ENCODE data around the gene CXADR. TPM values are rescaled to one million over a fixed set of nuclear protein-coding genes. Genes with fewer than 3 reads are reported as not detected.

The CXADR gene
- total and polyA plus RNA-seq, 9 of the 15 experiments (the other 6 are each of a cell fraction or from before 2014, with no cell fraction given) = 0.01 to 0.41 (median 0.14) TPM

DNA sequence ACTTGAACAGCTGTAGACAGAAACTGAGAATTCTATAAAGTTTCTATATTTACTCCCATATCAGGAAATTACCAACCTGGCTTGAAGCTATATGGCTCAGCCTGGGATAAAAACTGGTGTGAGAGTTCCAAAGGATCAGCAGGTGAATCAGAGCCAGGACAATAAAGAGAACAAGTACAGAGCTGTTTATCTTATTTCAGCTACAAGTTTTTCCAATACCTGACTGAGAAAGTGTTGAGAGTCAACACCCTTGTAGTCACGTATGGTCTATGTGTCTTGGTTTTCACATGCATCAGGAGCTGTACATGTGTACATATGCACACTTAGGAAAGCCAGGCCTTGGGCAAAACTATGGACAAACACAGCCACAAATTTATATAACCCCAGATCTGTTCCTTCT is 40.7 kb upstream of the CXADR start:
- no peaks in the 10 kb centered on the region; a peak in 1 of 5 replicates for H3K4me1 ChIP-seq (replicated peaks in 1 of 2; ENCODE audit: control insufficient read depth in 2 of 2, insufficient read depth in 2 of 2, low read length in 2 of 2)
- no peaks in the 10 kb centered on the region for H3K36me3 ChIP-seq (ENCODE audit: control insufficient read depth, insufficient read depth, low read length)
- no peaks in the 10 kb centered on the region for H3K9me1 ChIP-seq (ENCODE audit: control insufficient read depth, insufficient read depth, low read length)
- no peak overlapping the region for H3K4me2 ChIP-seq (ENCODE audit: insufficient read depth, low read length)
- DNase-seq (ENCODE audit: extremely low read depth in 1 of 4, low spot score in 3 of 4) (no peak), ATAC-seq (no peak), FAIRE-seq (no peak)
- no peak overlapping the region for H3K4me3 ChIP-seq
- in situ Hi-C loops (cut with MboI) (no loop called here), intact Hi-C loops (cut with micrococcal nuclease) (no loop called here)
- BruUV-seq (replicated peaks) = no TSS peak
- CTCF ChIA-PET (ENCODE audit: low intra/inter-chr PET ratio) = no interaction called here
- POLR2A ChIA-PET = interaction anchor here (0.6 kb wide), 1 partner anchor 42 kb away, joined by 4 read pairs; no protein-coding TSS in a partner anchor
- H3K79me2 ChIP-seq (ENCODE audit: control insufficient read depth, insufficient read depth, low read length) = no peaks in the 10 kb centered on the region
- no peak overlapping the region for H2AFZ ChIP-seq (ENCODE audit: low read depth, low read length)
- H3K9me3 ChIP-seq (replicated peaks; ENCODE audit: control insufficient read depth, insufficient read depth, low read depth, low read length) = no peaks in the 10 kb centered on the region
- TF ChIP-seq, protein P1, sequence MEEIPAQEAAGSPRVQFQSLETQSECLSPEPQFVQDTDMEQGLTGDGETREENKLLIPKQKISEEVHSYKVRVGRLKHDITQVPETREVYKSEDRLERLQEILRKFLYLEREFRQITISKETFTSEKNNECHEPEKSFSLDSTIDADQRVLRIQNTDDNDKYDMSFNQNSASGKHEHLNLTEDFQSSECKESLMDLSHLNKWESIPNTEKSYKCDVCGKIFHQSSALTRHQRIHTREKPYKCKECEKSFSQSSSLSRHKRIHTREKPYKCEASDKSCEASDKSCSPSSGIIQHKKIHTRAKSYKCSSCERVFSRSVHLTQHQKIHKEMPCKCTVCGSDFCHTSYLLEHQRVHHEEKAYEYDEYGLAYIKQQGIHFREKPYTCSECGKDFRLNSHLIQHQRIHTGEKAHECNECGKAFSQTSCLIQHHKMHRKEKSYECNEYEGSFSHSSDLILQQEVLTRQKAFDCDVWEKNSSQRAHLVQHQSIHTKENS (CRISPR knock-in tag; IDR thresholded peaks at IDR 0.05) = no peak
- TF ChIP-seq KLF6 (CRISPR knock-in tag; IDR thresholded peaks at IDR 0.05; ENCODE audit: borderline replicate concordance) (no peak), SETDB1 (IDR thresholded peaks at IDR 0.05; ENCODE audit: low read length) (no peak), EWSR1 (IDR thresholded peaks at IDR 0.05; ENCODE audit: borderline replicate concordance, low read depth, partially characterized antibody) (no peak), MCM3 (IDR thresholded peaks at IDR 0.05) (no peak), HDAC1 (IDR thresholded peaks at IDR 0.05) (no peak), PHF20 (IDR thresholded peaks at IDR 0.05; ENCODE audit: partially characterized antibody) (no peak), RBM34 (IDR thresholded peaks at IDR 0.05; ENCODE audit: borderline replicate concordance, insufficient read depth, low read length) (no peak), KDM4B (IDR thresholded peaks at IDR 0.05; ENCODE audit: borderline replicate concordance in 2 of 2, low read depth in 1 of 2) (no peak), JUND (IDR thresholded peaks at IDR 0.05; ENCODE audit: borderline replicate concordance, low read depth, low read length) (no peak), JUND (tag; IDR thresholded peaks at IDR 0.05; ENCODE audit: borderline replicate concordance, low read depth, low read length) (no peak), ZBTB1 (CRISPR knock-in tag; IDR thresholded peaks at IDR 0.05; ENCODE audit: borderline replicate concordance, low read depth) (no peak), MYBL2 (IDR thresholded peaks at IDR 0.05; ENCODE audit: low read depth) (no peak), MYBL2 (CRISPR knock-in tag; IDR thresholded peaks at IDR 0.05; ENCODE audit: borderline replicate concordance) (no peak), FOSL1 (tag; conservative IDR thresholded peaks at IDR 0.05) (no peak), ERF (CRISPR knock-in tag; IDR thresholded peaks at IDR 0.05) (no peak), ZNF695 (CRISPR knock-in tag; IDR thresholded peaks at IDR 0.05) (no peak)
- TF ChIP-seq, protein P2, sequence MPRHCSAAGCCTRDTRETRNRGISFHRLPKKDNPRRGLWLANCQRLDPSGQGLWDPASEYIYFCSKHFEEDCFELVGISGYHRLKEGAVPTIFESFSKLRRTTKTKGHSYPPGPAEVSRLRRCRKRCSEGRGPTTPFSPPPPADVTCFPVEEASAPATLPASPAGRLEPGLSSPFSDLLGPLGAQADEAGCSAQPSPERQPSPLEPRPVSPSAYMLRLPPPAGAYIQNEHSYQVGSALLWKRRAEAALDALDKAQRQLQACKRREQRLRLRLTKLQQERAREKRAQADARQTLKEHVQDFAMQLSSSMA (CRISPR knock-in tag; IDR thresholded peaks at IDR 0.05) = no peak
- TF ChIP-seq, protein P3, sequence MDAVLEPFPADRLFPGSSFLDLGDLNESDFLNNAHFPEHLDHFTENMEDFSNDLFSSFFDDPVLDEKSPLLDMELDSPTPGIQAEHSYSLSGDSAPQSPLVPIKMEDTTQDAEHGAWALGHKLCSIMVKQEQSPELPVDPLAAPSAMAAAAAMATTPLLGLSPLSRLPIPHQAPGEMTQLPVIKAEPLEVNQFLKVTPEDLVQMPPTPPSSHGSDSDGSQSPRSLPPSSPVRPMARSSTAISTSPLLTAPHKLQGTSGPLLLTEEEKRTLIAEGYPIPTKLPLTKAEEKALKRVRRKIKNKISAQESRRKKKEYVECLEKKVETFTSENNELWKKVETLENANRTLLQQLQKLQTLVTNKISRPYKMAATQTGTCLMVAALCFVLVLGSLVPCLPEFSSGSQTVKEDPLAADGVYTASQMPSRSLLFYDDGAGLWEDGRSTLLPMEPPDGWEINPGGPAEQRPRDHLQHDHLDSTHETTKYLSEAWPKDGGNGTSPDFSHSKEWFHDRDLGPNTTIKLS (IDR thresholded peaks at IDR 0.05; ENCODE audit: borderline replicate concordance, low read depth) = no peak
- no peak overlapping the region for H3K27ac ChIP-seq (ENCODE audit: extremely low read depth, low read depth, low read length)
- no peaks in the 10 kb centered on the region for H4K20me1 ChIP-seq (replicated peaks; ENCODE audit: control insufficient read depth, insufficient read depth, low read length)
- WGBS (ENCODE audit: insufficient coverage, low coverage, missing lambda C conversion rate) = 0% methylated on average over 1 of the region's 1 CpG
- no peaks in the 10 kb centered on the region for H3K27me3 ChIP-seq (ENCODE audit: control insufficient read depth in 2 of 2, insufficient read depth in 2 of 2, low read length in 2 of 2)
- H3K9ac ChIP-seq (ENCODE audit: insufficient read depth in 1 of 2, low read depth in 2 of 2, low read length in 2 of 2) = no peak overlapping the region

Data from K562 (cell line).